SK-N-SH treated with all-trans-retinoic acid at 6 μM for 48 hours (cell line): ENCODE results near the gene ITGA3.

ENCODE experiments used
- ATAC-seq: fragments of 200-7000 bp; cut with Tn5 transposase; 3 replicates; pipeline ENCODE4 v1.9.1; 2020; ENCODE audit warnings: mild to moderate bottlenecking, moderate library complexity
- BACH2 ChIP-seq: fragments of 250-450 bp; sonication (Bioruptor Pico); IDR thresholded peaks from 2 replicates; pipeline ENCODE4 v1.9.0; 2021; ENCODE audit warnings: mild to moderate bottlenecking, borderline replicate concordance
- CREB5 ChIP-seq: fragments of 250-450 bp; sonication (Bioruptor Pico); IDR thresholded peaks from 2 replicates; pipeline ENCODE4 v1.5.1; 2020; ENCODE audit warnings: low read depth, mild to moderate bottlenecking, moderate library complexity
- ESRRG ChIP-seq: fragments of 250-450 bp; sonication (Bioruptor Pico); IDR thresholded peaks from 2 replicates; pipeline ENCODE4 v1.6.1; 2021; ENCODE audit warnings: mild to moderate bottlenecking
- ISL1 ChIP-seq: fragments of 250-450 bp; sonication (Bioruptor Pico); IDR thresholded peaks from 2 replicates; pipeline ENCODE4 v2.1.2; 2022; ENCODE audit warnings: mild to moderate bottlenecking, moderate library complexity
- OSR1 ChIP-seq: fragments of 250-450 bp; sonication (Bioruptor Pico); IDR thresholded peaks from 2 replicates; pipeline ENCODE4 v1.8.0; 2022; ENCODE audit warnings: moderate library complexity, mild to moderate bottlenecking, inconsistent platforms
- POU6F1 ChIP-seq: fragments of 250-450 bp; sonication (Bioruptor Pico); IDR thresholded peaks from 2 replicates; pipeline ENCODE4 v1.8.0; 2021; ENCODE audit warnings: low read depth, mild to moderate bottlenecking, moderate library complexity, borderline replicate concordance
- RARB ChIP-seq: fragments of 250-450 bp; sonication (Bioruptor Pico); IDR thresholded peaks from 2 replicates; pipeline ENCODE4 v1.8.0; 2021; ENCODE audit warnings: mild to moderate bottlenecking, moderate library complexity
- TCF4 ChIP-seq: fragments of 250-450 bp; sonication (Bioruptor Pico); IDR thresholded peaks from 2 replicates; pipeline ENCODE4 v1.8.0; 2021; ENCODE audit warnings: mild to moderate bottlenecking, moderate library complexity, borderline replicate concordance
- TOX ChIP-seq: fragments of 250-450 bp; sonication (Bioruptor Pico); IDR thresholded peaks from 2 replicates; pipeline ENCODE4 v1.8.0; 2021; ENCODE audit warnings: mild to moderate bottlenecking, moderate library complexity, borderline replicate concordance
- ZFP3 ChIP-seq: fragments of 250-450 bp; sonication (Bioruptor Pico); IDR thresholded peaks from 2 replicates; pipeline ENCODE4 v1.5.0; 2020; ENCODE audit warnings: mild to moderate bottlenecking, moderate library complexity
- ZFP30 ChIP-seq: fragments of 450-650 bp; formaldehyde crosslinking; IDR thresholded peaks from 2 replicates; pipeline ENCODE4 v1.5.0; 2022; ENCODE audit warnings: mild to moderate bottlenecking, moderate library complexity
- ZNF70 ChIP-seq: fragments of 450-650 bp; formaldehyde crosslinking; IDR thresholded peaks from 2 replicates; pipeline ENCODE4 v1.5.0; 2020; ENCODE audit warnings: mild to moderate bottlenecking, moderate library complexity
- ZNF8 ChIP-seq: fragments of 450-650 bp; formaldehyde crosslinking; IDR thresholded peaks from 2 replicates; pipeline ENCODE4 v1.5.0; 2020; ENCODE audit warnings: mild to moderate bottlenecking, moderate library complexity
- TF ChIP-seq, protein P1 (sequence below): fragments of 250-450 bp; sonication (Bioruptor Pico); IDR thresholded peaks from 2 replicates; pipeline ENCODE4 v1.8.0; 2020; ENCODE audit warnings: mild to moderate bottlenecking, moderate library complexity, borderline replicate concordance
- TF ChIP-seq, protein P2 (sequence below): fragments of 250-450 bp; sonication (Bioruptor Pico); IDR thresholded peaks from 2 replicates; pipeline ENCODE4 v1.5.0; 2020; ENCODE audit warnings: mild to moderate bottlenecking, moderate library complexity

Gene ITGA3

DNA sequence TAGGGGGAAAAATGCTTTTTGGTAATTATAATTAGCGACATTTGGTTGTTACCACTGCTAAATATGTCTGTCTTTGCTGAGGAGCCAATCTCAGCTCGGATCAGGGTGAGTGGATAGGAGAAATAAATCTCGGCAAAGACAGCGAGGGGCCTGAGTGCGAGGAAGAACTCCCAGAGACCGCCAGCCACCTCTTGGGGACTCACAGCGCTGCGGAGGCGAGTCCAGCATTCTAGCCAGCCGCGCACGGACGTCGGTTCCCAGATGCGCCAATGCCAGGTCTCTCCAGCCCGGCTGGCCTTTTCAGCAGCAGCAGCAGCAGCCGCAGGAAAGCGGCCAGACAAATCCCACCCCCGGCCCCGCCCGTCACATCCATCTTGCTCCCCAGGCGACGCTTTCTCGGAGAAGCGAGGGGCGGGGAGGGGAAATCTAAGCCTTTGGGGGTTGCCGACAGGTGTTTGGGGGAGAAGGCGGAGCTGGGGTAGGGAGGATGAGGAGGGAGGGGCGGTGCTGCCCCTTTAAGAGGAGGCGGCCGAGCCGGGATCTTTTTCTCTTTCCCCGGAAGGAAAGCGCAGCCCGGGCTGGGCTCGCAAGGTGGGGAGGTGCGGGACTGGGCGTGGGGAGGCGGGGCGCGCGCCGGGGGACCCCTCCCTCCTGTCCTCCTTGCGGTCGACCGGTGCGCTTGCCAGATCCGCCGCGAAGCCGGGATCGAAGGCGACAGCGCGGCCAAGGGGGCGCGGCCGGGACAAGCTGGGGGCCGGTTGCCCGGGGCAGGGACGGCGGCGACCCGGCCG is at the start of gene ITGA3:
Gene ITGA3 (plus strand): TSS at position 685 of the 791 bp plus-strand sequence. CDS start 330 bp downstream, outside the sequence.
- ATAC-seq = peak; percentile 55
- no peak for TF ChIP-seq OSR1 (CRISPR knock-in tag)
- no peak for TF ChIP-seq CREB5 (CRISPR knock-in tag)
- TF ChIP-seq ZNF70 (CRISPR knock-in tag) = peak; percentile 79; the same call in 1 of the 2 replicates
- no peak for TF ChIP-seq POU6F1 (CRISPR knock-in tag)
- no peak for TF ChIP-seq ZFP30 (CRISPR knock-in tag)
- no peak for TF ChIP-seq ZNF8 (CRISPR knock-in tag)
- TF ChIP-seq, protein P1, sequence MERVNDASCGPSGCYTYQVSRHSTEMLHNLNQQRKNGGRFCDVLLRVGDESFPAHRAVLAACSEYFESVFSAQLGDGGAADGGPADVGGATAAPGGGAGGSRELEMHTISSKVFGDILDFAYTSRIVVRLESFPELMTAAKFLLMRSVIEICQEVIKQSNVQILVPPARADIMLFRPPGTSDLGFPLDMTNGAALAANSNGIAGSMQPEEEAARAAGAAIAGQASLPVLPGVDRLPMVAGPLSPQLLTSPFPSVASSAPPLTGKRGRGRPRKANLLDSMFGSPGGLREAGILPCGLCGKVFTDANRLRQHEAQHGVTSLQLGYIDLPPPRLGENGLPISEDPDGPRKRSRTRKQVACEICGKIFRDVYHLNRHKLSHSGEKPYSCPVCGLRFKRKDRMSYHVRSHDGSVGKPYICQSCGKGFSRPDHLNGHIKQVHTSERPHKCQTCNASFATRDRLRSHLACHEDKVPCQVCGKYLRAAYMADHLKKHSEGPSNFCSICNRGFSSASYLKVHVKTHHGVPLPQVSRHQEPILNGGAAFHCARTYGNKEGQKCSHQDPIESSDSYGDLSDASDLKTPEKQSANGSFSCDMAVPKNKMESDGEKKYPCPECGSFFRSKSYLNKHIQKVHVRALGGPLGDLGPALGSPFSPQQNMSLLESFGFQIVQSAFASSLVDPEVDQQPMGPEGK (CRISPR knock-in tag) = peak; percentile 36; the same call in 1 of the 2 replicates
- TF ChIP-seq, protein P2, sequence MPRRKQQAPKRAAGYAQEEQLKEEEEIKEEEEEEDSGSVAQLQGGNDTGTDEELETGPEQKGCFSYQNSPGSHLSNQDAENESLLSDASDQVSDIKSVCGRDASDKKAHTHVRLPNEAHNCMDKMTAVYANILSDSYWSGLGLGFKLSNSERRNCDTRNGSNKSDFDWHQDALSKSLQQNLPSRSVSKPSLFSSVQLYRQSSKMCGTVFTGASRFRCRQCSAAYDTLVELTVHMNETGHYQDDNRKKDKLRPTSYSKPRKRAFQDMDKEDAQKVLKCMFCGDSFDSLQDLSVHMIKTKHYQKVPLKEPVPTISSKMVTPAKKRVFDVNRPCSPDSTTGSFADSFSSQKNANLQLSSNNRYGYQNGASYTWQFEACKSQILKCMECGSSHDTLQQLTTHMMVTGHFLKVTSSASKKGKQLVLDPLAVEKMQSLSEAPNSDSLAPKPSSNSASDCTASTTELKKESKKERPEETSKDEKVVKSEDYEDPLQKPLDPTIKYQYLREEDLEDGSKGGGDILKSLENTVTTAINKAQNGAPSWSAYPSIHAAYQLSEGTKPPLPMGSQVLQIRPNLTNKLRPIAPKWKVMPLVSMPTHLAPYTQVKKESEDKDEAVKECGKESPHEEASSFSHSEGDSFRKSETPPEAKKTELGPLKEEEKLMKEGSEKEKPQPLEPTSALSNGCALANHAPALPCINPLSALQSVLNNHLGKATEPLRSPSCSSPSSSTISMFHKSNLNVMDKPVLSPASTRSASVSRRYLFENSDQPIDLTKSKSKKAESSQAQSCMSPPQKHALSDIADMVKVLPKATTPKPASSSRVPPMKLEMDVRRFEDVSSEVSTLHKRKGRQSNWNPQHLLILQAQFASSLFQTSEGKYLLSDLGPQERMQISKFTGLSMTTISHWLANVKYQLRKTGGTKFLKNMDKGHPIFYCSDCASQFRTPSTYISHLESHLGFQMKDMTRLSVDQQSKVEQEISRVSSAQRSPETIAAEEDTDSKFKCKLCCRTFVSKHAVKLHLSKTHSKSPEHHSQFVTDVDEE (CRISPR knock-in tag) = 0 out of 2 replicates have a peak, but pooled peaks have one; percentile 15
- 0 out of 2 replicates have a peak, but pooled peaks have one; percentile 25 for TF ChIP-seq ZFP3 (CRISPR knock-in tag)
- TF ChIP-seq ISL1 (CRISPR knock-in tag) = no peak

GRCh38 chr17:50009282-50009681 is 46.6 kb upstream of the ITGA3 start:
- no peak for ATAC-seq
- TF ChIP-seq ESRRG (CRISPR knock-in tag) = no peak
- no peak for TF ChIP-seq TCF4 (CRISPR knock-in tag)
- no peak for TF ChIP-seq RARB (CRISPR knock-in tag)
- TF ChIP-seq OSR1 (CRISPR knock-in tag) = no peak
- no peak for TF ChIP-seq TOX
- no peak for TF ChIP-seq BACH2 (CRISPR knock-in tag)
- no peak for TF ChIP-seq CREB5 (CRISPR knock-in tag)
- TF ChIP-seq, protein P1 (CRISPR knock-in tag) = no peak
- no peak for TF ChIP-seq ZNF70 (CRISPR knock-in tag)
- TF ChIP-seq, protein P2 (CRISPR knock-in tag) = no peak
- TF ChIP-seq ISL1 (CRISPR knock-in tag) = no peak
- TF ChIP-seq, all 23 proteins: peak for 0
